ENCODE results near the gene RELA. TPM values are rescaled to one million over a fixed set of nuclear protein-coding genes. Genes with fewer than 3 reads are reported as not detected.

Gene RELA
- total and polyA plus RNA-seq, 10 of the 15 experiments (the other 5 are each of a cell fraction or from before 2014, with no cell fraction given): 5.1 to 56.4 (median 34.2) TPM

DNA sequence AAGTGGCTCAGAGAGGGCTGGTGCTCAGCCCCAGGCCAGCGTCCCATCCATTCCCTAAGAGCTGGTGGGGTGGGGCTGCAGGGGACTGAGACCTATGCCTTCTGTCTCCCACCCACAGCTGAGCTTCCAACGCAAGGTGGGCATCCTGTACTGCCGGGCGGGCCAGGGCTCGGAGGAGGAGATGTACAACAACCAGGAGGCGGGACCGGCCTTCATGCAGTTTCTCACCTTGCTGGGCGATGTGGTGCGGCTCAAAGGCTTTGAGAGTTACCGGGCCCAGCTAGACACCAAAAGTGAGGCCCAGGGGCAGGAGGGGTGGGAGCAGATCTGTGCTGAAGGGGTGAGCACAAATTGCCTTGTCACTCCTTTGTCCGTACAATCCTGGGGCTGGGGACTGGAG lies 17.9 kb downstream of the RELA start:
- ATAC-seq (no peak), DNase-seq (ENCODE audit: low read depth, low spot score) (no peak), FAIRE-seq (no peak)
- H3K27me3 ChIP-seq (replicated peaks in 1 of 2; ENCODE audit: control insufficient read depth in 2 of 2, insufficient read depth in 2 of 2, low read length in 1 of 2): no peaks in the 10 kb centered on the region
- ChIA-PET RAD21 (ENCODE audit: unreplicated experiment) (no interaction called here), POLR2A (interaction anchor here (0.9 to 7.6 kb wide), 2 partner anchors 9 to 16 kb away, joined by 8 to 100 read pairs; no protein-coding TSS in a partner anchor), SMC1A (ENCODE audit: uncharacterized antibody, unreplicated experiment) (no interaction called here), CTCF (interaction anchor here (0.5 kb wide), 1 partner anchor 75 kb away, joined by 3 read pairs; no protein-coding TSS in a partner anchor)
- peaks cover 27% of the 10 kb centered on the region for H3K79me2 ChIP-seq (ENCODE audit: control insufficient read depth, insufficient read depth, low read length)
- H3K36me3 ChIP-seq (ENCODE audit: control insufficient read depth in 2 of 2, insufficient read depth in 2 of 2, low read length in 1 of 2): peaks cover 14 to 37% of the 10 kb centered on the region in 2 experiments
- no peak overlapping the region for H3K9ac ChIP-seq (ENCODE audit: control insufficient read depth, insufficient read depth, low read length)
- over 99% methylated on average over 11 of the region's 11 CpGs for WGBS (ENCODE audit: insufficient coverage, insufficient replicate concordance, low lambda C conversion rate, missing lambda C conversion rate)
- no peak overlapping the region for H2AFZ ChIP-seq (ENCODE audit: control insufficient read depth, low read depth, low read length)
- H3K4me2 ChIP-seq (ENCODE audit: control insufficient read depth, insufficient read depth): no peak overlapping the region
- BruUV-seq (replicated peaks): no TSS peak
- TF ChIP-seq POLR2A (IDR thresholded peaks at IDR 0.05; ENCODE audit: low read depth, low read length) (0 out of 2 replicates have a peak, but pooled peaks have one; percentile 15), SMC3 (IDR thresholded peaks at IDR 0.05; ENCODE audit: borderline replicate concordance, low read length) (no peak)
- in situ Hi-C loops (cut with MboI) (no loop called here), intact Hi-C loops (cut with micrococcal nuclease; ENCODE audit: unreplicated experiment) (no loop called here)
- no peaks in the 10 kb centered on the region for H3K9me3 ChIP-seq (replicated peaks; ENCODE audit: control insufficient read depth, insufficient read depth, low read length)
- peaks cover 27% of the 10 kb centered on the region for H3K4me1 ChIP-seq (ENCODE audit: control insufficient read depth, insufficient read depth, low read length)
- no peak overlapping the region for H3K4me3 ChIP-seq
- no peak overlapping the region for H3K27ac ChIP-seq (ENCODE audit: control insufficient read depth, insufficient read depth)
- H4K20me1 ChIP-seq (ENCODE audit: control insufficient read depth, insufficient read depth): no peaks in the 10 kb centered on the region

GRCh38 chr11:65643971-65644370 lies 18.7 kb downstream of the RELA start:
- Histone ChIP-seq H4K20me1 (ENCODE audit: control insufficient read depth, insufficient read depth) (no peaks in the 10 kb centered on the region), H3K4me3 (no peak overlapping the region), H3K4me1 (ENCODE audit: control insufficient read depth, insufficient read depth, low read length) (peaks cover 30% of the 10 kb centered on the region), H3K27ac (ENCODE audit: control insufficient read depth, insufficient read depth) (no peak overlapping the region), H3K4me2 (ENCODE audit: control insufficient read depth, insufficient read depth) (no peak overlapping the region), H3K79me2 (ENCODE audit: control insufficient read depth, insufficient read depth, low read length) (peaks cover 33% of the 10 kb centered on the region), H3K27me3 (replicated peaks in 1 of 2; ENCODE audit: control insufficient read depth in 2 of 2, insufficient read depth in 2 of 2, low read length in 1 of 2) (no peaks in the 10 kb centered on the region), H3K9ac (ENCODE audit: control insufficient read depth, insufficient read depth, low read length) (no peak overlapping the region), H3K36me3 (ENCODE audit: control insufficient read depth in 2 of 2, insufficient read depth in 2 of 2, low read length in 1 of 2) (peaks cover 14 to 30% of the 10 kb centered on the region in 2 experiments), H2AFZ (ENCODE audit: control insufficient read depth, low read depth, low read length) (no peak overlapping the region), H3K9me3 (replicated peaks; ENCODE audit: control insufficient read depth, insufficient read depth, low read length) (no peaks in the 10 kb centered on the region)
- in situ Hi-C loops (cut with MboI) (no loop called here), intact Hi-C loops (cut with micrococcal nuclease; ENCODE audit: unreplicated experiment) (no loop called here)
- TF ChIP-seq ETV6 (conservative IDR thresholded peaks at IDR 0.05 in 1 of 2, IDR thresholded peaks at IDR 0.05 in 1 of 2; ENCODE audit: borderline replicate concordance in 1 of 2, low read depth in 1 of 2) (no peak), POLR2AphosphoS2 (IDR thresholded peaks at IDR 0.05; ENCODE audit: low read depth, low read length) (0 out of 2 replicates have a peak, but pooled peaks have one; percentile 60)
- DNase-seq (ENCODE audit: low read depth, low spot score): no peak
- no TSS peak for BruUV-seq (replicated peaks)
- ChIA-PET RAD21 (ENCODE audit: unreplicated experiment) (no interaction called here), CTCF (interaction anchor here (0.6 to 1.1 kb wide), 2 partner anchors 34 to 366 kb away, joined by 3 read pairs; no protein-coding TSS in a partner anchor), SMC1A (ENCODE audit: uncharacterized antibody, unreplicated experiment) (no interaction called here), POLR2A (interaction anchor here (0.6 to 7.6 kb wide), 4 partner anchors 9 to 343 kb away, joined by 3 to 100 read pairs (median 6); partner anchors contain the start of gene PCNX3)
- 70% methylated on average over 6 of the region's 6 CpGs for WGBS (ENCODE audit: insufficient coverage, insufficient replicate concordance, low lambda C conversion rate, missing lambda C conversion rate)
- no peak for FAIRE-seq
- no peak for ATAC-seq
